Measurements from ENCODE around the gene ACTN4. TPM values are rescaled to one million over a fixed set of nuclear protein-coding genes. Genes with fewer than 3 reads are reported as not detected.

Gene ACTN4
- total RNA-seq, 1 experiment from 2014 or later = 1,233 TPM

DNA sequence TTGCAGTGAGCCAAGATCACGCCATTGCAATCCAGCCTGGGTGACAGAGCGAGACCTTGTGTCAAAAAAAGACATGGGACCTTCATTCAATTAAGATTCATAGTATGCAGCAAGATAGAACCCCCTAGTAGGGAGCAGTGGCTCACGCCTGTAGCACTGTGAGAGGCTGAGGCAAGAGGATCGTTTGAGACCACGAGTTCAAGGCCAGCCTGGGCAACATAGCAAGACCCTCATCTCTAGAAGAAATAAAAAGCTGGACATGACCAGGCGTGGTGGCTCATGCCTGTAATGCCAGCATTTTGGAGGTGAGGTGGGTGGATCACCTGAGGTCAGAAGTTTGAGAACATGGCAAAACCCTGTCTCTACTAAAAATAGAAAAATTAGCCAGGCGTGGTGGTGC is 133.0 kb downstream of the ACTN4 start:
- H3K4me2 ChIP-seq = no peak overlapping the region
- ChIA-PET CTCF (no interaction called here), POLR2A (ENCODE audit: unreplicated experiment) (no interaction called here)
- H3K9me2 ChIP-seq (ENCODE audit: insufficient read depth) = no peaks in the 10 kb centered on the region
- no peak overlapping the region for H3K27ac ChIP-seq
- DNase-seq = no peak
- no peak for TF ChIP-seq EZH2 (IDR thresholded peaks at IDR 0.05; ENCODE audit: low read depth)
- TF ChIP-seq, protein P1, sequence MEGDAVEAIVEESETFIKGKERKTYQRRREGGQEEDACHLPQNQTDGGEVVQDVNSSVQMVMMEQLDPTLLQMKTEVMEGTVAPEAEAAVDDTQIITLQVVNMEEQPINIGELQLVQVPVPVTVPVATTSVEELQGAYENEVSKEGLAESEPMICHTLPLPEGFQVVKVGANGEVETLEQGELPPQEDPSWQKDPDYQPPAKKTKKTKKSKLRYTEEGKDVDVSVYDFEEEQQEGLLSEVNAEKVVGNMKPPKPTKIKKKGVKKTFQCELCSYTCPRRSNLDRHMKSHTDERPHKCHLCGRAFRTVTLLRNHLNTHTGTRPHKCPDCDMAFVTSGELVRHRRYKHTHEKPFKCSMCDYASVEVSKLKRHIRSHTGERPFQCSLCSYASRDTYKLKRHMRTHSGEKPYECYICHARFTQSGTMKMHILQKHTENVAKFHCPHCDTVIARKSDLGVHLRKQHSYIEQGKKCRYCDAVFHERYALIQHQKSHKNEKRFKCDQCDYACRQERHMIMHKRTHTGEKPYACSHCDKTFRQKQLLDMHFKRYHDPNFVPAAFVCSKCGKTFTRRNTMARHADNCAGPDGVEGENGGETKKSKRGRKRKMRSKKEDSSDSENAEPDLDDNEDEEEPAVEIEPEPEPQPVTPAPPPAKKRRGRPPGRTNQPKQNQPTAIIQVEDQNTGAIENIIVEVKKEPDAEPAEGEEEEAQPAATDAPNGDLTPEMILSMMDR (conservative IDR thresholded peaks at IDR 0.05) = no peak
- H3K27me3 ChIP-seq (ENCODE audit: insufficient read depth, low read depth) = no peaks in the 10 kb centered on the region
- H3K4me1 ChIP-seq (replicated peaks; ENCODE audit: insufficient read depth) = no peaks in the 10 kb centered on the region
- no peak overlapping the region for H3K4me3 ChIP-seq
- H3K79me2 ChIP-seq (ENCODE audit: low read depth) = no peaks in the 10 kb centered on the region
- H4K20me1 ChIP-seq (ENCODE audit: insufficient read depth) = no peaks in the 10 kb centered on the region
- no peaks in the 10 kb centered on the region; the same call in 1 of the 2 replicates for H3F3A ChIP-seq (ENCODE audit: insufficient read depth, low read depth)
- BruUV-seq (replicated peaks) = no TSS peak
- H3K36me3 ChIP-seq (ENCODE audit: low read depth) = no peaks in the 10 kb centered on the region
- no peak overlapping the region for H2AFZ ChIP-seq
- intact Hi-C loops (cut with micrococcal nuclease; ENCODE audit: unreplicated experiment) = no loop called here
- no peaks in the 10 kb centered on the region for H3K9me3 ChIP-seq (ENCODE audit: insufficient read depth, low read depth)

DNA sequence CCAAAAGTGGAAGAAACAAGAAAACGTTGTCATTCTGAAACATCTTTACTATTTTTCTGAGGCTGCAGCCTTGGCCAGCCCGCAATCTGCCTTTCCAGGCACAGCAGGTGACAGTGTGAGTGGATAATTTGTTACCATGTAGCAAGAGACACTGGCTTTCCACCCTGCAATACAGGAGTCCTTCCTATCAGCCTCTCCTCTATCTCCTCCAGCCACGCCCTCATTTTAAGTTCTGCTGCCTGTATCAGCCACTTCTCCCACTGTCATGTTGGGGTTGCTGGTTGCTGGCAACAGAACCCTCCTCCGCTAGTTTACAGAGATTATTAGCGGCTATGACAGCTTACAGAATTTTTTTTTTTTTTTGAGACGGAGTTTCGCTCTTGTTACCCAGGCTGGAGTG is 133.6 kb downstream of the ACTN4 start:
- Histone ChIP-seq H3K27me3 (ENCODE audit: insufficient read depth, low read depth) (no peaks in the 10 kb centered on the region), H2AFZ (no peak overlapping the region), H3K4me1 (replicated peaks; ENCODE audit: insufficient read depth) (no peaks in the 10 kb centered on the region), H3K79me2 (ENCODE audit: low read depth) (no peaks in the 10 kb centered on the region), H3K4me2 (no peak overlapping the region), H4K20me1 (ENCODE audit: insufficient read depth) (no peaks in the 10 kb centered on the region), H3K27ac (no peak overlapping the region), H3F3A (ENCODE audit: insufficient read depth, low read depth) (no peaks in the 10 kb centered on the region; the same call in 1 of the 2 replicates), H3K36me3 (ENCODE audit: low read depth) (no peaks in the 10 kb centered on the region), H3K9me3 (ENCODE audit: insufficient read depth, low read depth) (no peaks in the 10 kb centered on the region), H3K9me2 (ENCODE audit: insufficient read depth) (no peaks in the 10 kb centered on the region), H3K4me3 (no peak overlapping the region)
- no peak for TF ChIP-seq EZH2 (IDR thresholded peaks at IDR 0.05; ENCODE audit: low read depth)
- TF ChIP-seq, protein P1 (conservative IDR thresholded peaks at IDR 0.05) = no peak
- no TSS peak for BruUV-seq (replicated peaks)
- ChIA-PET CTCF (no interaction called here), POLR2A (ENCODE audit: unreplicated experiment) (no interaction called here)
- intact Hi-C loops (cut with micrococcal nuclease; ENCODE audit: unreplicated experiment) = no loop called here
- DNase-seq = no peak

Other genes starting within 250 kb of the ACTN4 start
- gene FAM98C, start 244.6 kb upstream of the ACTN4 start, total RNA-seq (2021) = 15.8 and 19.5 TPM in 2 replicates
- not detected in 2 replicates for gene RASGRP4, start 221.4 kb upstream of the ACTN4 start, total RNA-seq (2021)
- 1.0 and 1.5 TPM in 2 replicates for gene RYR1, start 214.0 kb upstream of the ACTN4 start, total RNA-seq (2021)
- gene MAP4K1, start 29.7 kb upstream of the ACTN4 start, total RNA-seq (2021) = 3.5 and 6.8 TPM in 2 replicates
- gene EIF3K, start 28.5 kb upstream of the ACTN4 start, total RNA-seq (2021) = 230 and 292 TPM in 2 replicates
- gene CAPN12, start 96.8 kb downstream of the ACTN4 start, total RNA-seq (2021) = 38.4 and 43.9 TPM in 2 replicates
- gene LGALS7, start 125.9 kb downstream of the ACTN4 start, total RNA-seq (2021) = 1.7 and 2.1 TPM in 2 replicates
- gene LGALS7B, start 141.6 kb downstream of the ACTN4 start, total RNA-seq (2021) = not detected in 2 replicates
- gene LGALS4, start 165.3 kb downstream of the ACTN4 start, total RNA-seq (2021) = 1.0 and 2.2 TPM in 2 replicates
- 142 and 143 TPM in 2 replicates for gene ECH1, start 184.1 kb downstream of the ACTN4 start, total RNA-seq (2021)
- gene HNRNPL, start 202.3 kb downstream of the ACTN4 start, total RNA-seq (2021) = 368 and 443 TPM in 2 replicates
- 10.3 and 14.6 TPM in 2 replicates for gene RINL, start 230.6 kb downstream of the ACTN4 start, total RNA-seq (2021)

Measured in PC-9 (cell line).